HepG2 (cell line): ENCODE data around the gene MED28. TPM values are rescaled to one million over a fixed set of nuclear protein-coding genes. Genes with fewer than 3 reads are reported as not detected.

ENCODE experiments used
- AGO1 ChIP-seq: fragments of 200-400 bp; formaldehyde crosslinking; IDR thresholded peaks from 2 replicates; pipeline ENCODE4 v1.6.1; 2017; ENCODE audit warnings: mild to moderate bottlenecking, low read depth, low read length, moderate library complexity; ENCODE audit not compliant: poor library complexity, severe bottlenecking
- AHR ChIP-seq: IDR thresholded peaks from 2 replicates; pipeline ENCODE4 v1.6.1; 2018; ENCODE audit warnings: missing genetic modification reagents, missing compliant biosample characterization
- EEA1 ChIP-seq: sonication (generic); formaldehyde crosslinking; IDR thresholded peaks from 2 replicates; pipeline ENCODE4 v1.5.1; 2020; ENCODE audit warnings: mild to moderate bottlenecking, missing genetic modification reagents, borderline replicate concordance
- ETV5 ChIP-seq: IDR thresholded peaks from 2 replicates; pipeline ENCODE4 v1.6.1; 2018; ENCODE audit warnings: missing biosample characterization, missing genetic modification reagents, inconsistent platforms, borderline replicate concordance
- HMG20B ChIP-seq: conservative IDR thresholded peaks from 2 replicates; pipeline ENCODE4 v1.6.1; 2016; ENCODE audit warnings: missing genetic modification reagents, missing compliant biosample characterization
- HNRNPH1 ChIP-seq: fragments of 200-400 bp; formaldehyde crosslinking; optimal IDR thresholded peaks from 2 replicates; pipeline ENCODE3; 2017; ENCODE audit warnings: mild to moderate bottlenecking, low read depth, low read length
- MEIS1 ChIP-seq: sonication (generic); formaldehyde crosslinking; IDR thresholded peaks from 2 replicates; pipeline ENCODE4 v1.9.0; 2021; ENCODE audit warnings: mild to moderate bottlenecking, missing genetic modification reagents, moderate library complexity, borderline replicate concordance
- NCOA5 ChIP-seq: sonication (generic); formaldehyde crosslinking; IDR thresholded peaks from 2 replicates; pipeline ENCODE4 v1.4.0; 2020; ENCODE audit warnings: missing genetic modification reagents
- NPAS2 ChIP-seq: sonication (generic); formaldehyde crosslinking; IDR thresholded peaks from 2 replicates; pipeline ENCODE4 v1.8.0; 2022; ENCODE audit warnings: mild to moderate bottlenecking, missing genetic modification reagents, borderline replicate concordance
- NR2F6 ChIP-seq, 2 experiments: IDR thresholded peaks; 2 replicates each; pipeline ENCODE4 v1.6.1; 2016; ENCODE audit warnings: antibody characterized with exemption in 1 of 2, mild to moderate bottlenecking in 1 of 2
- RNF2 ChIP-seq: fragments of 450-650 bp; conservative IDR thresholded peaks from 2 replicates; pipeline ENCODE4 v1.6.1; 2016; ENCODE audit warnings: low read depth
- SMC3 ChIP-seq: IDR thresholded peaks from 2 replicates; pipeline ENCODE4 v1.6.1; 2011; ENCODE audit warnings: low read length, improper control_type of control experiment
- STAG1 ChIP-seq: sonication (generic); formaldehyde crosslinking; IDR thresholded peaks from 2 replicates; pipeline ENCODE4 v1.4.0; 2020; ENCODE audit warnings: missing genetic modification reagents
- ZFP37 ChIP-seq: sonication (generic); formaldehyde crosslinking; IDR thresholded peaks from 2 replicates; pipeline ENCODE4 v1.4.0; 2020; ENCODE audit warnings: missing genetic modification reagents, borderline replicate concordance
- ZFP90 ChIP-seq: sonication (generic); formaldehyde crosslinking; IDR thresholded peaks from 2 replicates; pipeline ENCODE4 v1.8.0; 2022; ENCODE audit warnings: missing genetic modification reagents, mild to moderate bottlenecking, inconsistent platforms, borderline replicate concordance
- ZMYM4 ChIP-seq: sonication (generic); formaldehyde crosslinking; IDR thresholded peaks from 2 replicates; pipeline ENCODE4 v1.8.1; 2023; ENCODE audit warnings: mild to moderate bottlenecking, missing genetic modification reagents
- ZNF121 ChIP-seq: sonication (generic); formaldehyde crosslinking; IDR thresholded peaks from 2 replicates; pipeline ENCODE4 v1.5.0; 2020; ENCODE audit warnings: mild to moderate bottlenecking, missing genetic modification reagents
- ZNF251 ChIP-seq: sonication (generic); formaldehyde crosslinking; IDR thresholded peaks from 2 replicates; pipeline ENCODE4 v1.9.0; 2021; ENCODE audit warnings: mild to moderate bottlenecking, missing genetic modification reagents
- ZNF792 ChIP-seq: IDR thresholded peaks from 2 replicates; pipeline ENCODE4 v1.6.1; 2016
- polyA plus RNA-seq, 8 experiments: library from polyadenylated mRNA; depleted of rRNA in 3 of 8; stranded (reverse) in 7 of 8; unstranded in 1 of 8; fragments of >200 nt; fragmentation: Illumina TruSeq in 4 of 8; extraction: Trizol in 4 of 8; gene quantifications; 2 replicates each; pipeline versions ENCODE4 v1.2.1 to v1.2.3, GENCODE V29; 2011 to 2016; ENCODE audit warnings: low read depth in 4 of 8, missing spikeins in 1 of 8, mixed read lengths in 1 of 8; ENCODE audit not compliant: insufficient read depth in 1 of 8
- total RNA-seq, 5 experiments: library from RNA; depleted of rRNA; stranded (reverse); fragments of >200 nt; fragmentation: Illumina TruSeq; extraction: Trizol; gene quantifications; 2 replicates each; pipeline ENCODE4 v1.2.3, GENCODE V29; 2016; ENCODE audit warnings: low read depth in 1 of 5
- TF ChIP-seq, protein P1 (sequence below): sonication (generic); formaldehyde crosslinking; IDR thresholded peaks from 2 replicates; pipeline ENCODE4 v1.5.0; 2020; ENCODE audit warnings: missing genetic modification reagents
- TF ChIP-seq, protein P2 (sequence below): sonication (generic); formaldehyde crosslinking; IDR thresholded peaks from 2 replicates; pipeline ENCODE4 v1.5.0; 2020; ENCODE audit warnings: missing genetic modification reagents, mild to moderate bottlenecking, borderline replicate concordance
- TF ChIP-seq, protein P3 (sequence below): IDR thresholded peaks from 2 replicates; pipeline ENCODE4 v1.6.1; 2016; ENCODE audit warnings: control low read depth
- TF ChIP-seq, protein P4 (sequence below): sonication (generic); formaldehyde crosslinking; IDR thresholded peaks from 2 replicates; pipeline ENCODE4 v1.9.0; 2022; ENCODE audit warnings: missing genetic modification reagents, mild to moderate bottlenecking, borderline replicate concordance
- TF ChIP-seq, protein P5 (sequence below): sonication (generic); formaldehyde crosslinking; IDR thresholded peaks from 2 replicates; pipeline ENCODE4 v1.4.0; 2020; ENCODE audit warnings: low read depth, mild to moderate bottlenecking, missing genetic modification reagents

The MED28 gene
- total and polyA plus RNA-seq, 2 of the 13 experiments (the other 11 are each of a cell fraction or from before 2014, with no cell fraction given), result 41.3 to 65.7 TPM

DNA sequence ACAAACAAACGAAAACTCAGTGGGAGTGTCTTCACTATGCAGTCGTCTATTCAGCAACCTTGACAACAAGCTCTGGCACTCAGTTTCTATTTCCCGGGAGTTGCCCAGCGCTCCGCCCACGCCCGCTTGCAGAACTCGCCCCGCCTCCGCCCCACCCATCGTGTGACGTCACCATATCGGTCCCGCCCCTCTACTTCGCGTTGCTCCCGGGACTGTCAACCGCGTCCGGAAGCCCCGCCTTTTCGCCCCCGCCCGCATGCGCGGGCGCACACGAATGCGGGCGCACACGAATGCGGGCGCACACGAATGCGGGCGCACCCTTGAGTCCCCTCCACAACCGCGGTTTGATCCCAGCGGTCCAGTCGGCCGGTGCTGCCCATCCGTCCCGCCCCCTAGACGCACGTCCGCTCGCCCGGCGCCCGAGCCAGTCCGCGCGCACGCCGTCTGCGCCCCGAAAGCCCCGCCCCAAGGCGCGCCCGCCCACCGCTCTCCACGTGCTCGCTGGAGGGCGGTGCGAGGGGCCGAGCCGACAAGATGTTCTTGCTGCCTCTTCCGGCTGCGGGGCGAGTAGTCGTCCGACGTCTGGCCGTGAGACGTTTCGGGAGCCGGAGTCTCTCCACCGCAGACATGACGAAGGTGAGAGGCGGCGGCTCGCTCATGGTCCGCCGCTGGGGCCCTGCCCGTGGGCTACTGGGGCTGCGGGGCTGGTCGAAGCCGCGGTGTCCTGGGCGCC lies 37.3 kb upstream of the MED28 start, which contains the start of gene LAP3 (continued):
- TF ChIP-seq AGO1 (no peak), EEA1 (CRISPR knock-in tag) (no peak; the same call in 1 of the 2 replicates), ZNF792 (CRISPR knock-in tag) (peak; percentile 80; the same call in 1 of the 2 replicates), SMC3 (no peak), STAG1 (CRISPR knock-in tag) (peak; percentile 19; the same call in 1 of the 2 replicates), MEIS1 (CRISPR knock-in tag) (no peak), ZMYM4 (CRISPR knock-in tag) (peak; percentile 83), ZFP37 (CRISPR knock-in tag) (no peak), NR2F6 (IDR thresholded peaks at IDR 0.05) (no peak), NR2F6 (CRISPR knock-in tag; IDR thresholded peaks at IDR 0.05) (no peak), ZNF121 (CRISPR knock-in tag) (no peak), ETV5 (peak; percentile 75), AHR (CRISPR knock-in tag) (peak; percentile 91; the same call in 1 of the 2 replicates), NPAS2 (CRISPR knock-in tag) (no peak), ZNF251 (CRISPR knock-in tag) (no peak), ZFP90 (CRISPR knock-in tag) (no peak), HMG20B (CRISPR knock-in tag) (no peak), RNF2 (peak; percentile 93), HNRNPH1 (no peak), NCOA5 (CRISPR knock-in tag) (no peak)
- TF ChIP-seq, protein P1, sequence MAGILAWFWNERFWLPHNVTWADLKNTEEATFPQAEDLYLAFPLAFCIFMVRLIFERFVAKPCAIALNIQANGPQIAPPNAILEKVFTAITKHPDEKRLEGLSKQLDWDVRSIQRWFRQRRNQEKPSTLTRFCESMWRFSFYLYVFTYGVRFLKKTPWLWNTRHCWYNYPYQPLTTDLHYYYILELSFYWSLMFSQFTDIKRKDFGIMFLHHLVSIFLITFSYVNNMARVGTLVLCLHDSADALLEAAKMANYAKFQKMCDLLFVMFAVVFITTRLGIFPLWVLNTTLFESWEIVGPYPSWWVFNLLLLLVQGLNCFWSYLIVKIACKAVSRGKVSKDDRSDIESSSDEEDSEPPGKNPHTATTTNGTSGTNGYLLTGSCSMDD (CRISPR knock-in tag), result 0 out of 2 replicates have a peak, but pooled peaks have one; percentile 66
- TF ChIP-seq, protein P2, sequence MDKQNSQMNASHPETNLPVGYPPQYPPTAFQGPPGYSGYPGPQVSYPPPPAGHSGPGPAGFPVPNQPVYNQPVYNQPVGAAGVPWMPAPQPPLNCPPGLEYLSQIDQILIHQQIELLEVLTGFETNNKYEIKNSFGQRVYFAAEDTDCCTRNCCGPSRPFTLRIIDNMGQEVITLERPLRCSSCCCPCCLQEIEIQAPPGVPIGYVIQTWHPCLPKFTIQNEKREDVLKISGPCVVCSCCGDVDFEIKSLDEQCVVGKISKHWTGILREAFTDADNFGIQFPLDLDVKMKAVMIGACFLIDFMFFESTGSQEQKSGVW (CRISPR knock-in tag), result no peak
- TF ChIP-seq, protein P3, sequence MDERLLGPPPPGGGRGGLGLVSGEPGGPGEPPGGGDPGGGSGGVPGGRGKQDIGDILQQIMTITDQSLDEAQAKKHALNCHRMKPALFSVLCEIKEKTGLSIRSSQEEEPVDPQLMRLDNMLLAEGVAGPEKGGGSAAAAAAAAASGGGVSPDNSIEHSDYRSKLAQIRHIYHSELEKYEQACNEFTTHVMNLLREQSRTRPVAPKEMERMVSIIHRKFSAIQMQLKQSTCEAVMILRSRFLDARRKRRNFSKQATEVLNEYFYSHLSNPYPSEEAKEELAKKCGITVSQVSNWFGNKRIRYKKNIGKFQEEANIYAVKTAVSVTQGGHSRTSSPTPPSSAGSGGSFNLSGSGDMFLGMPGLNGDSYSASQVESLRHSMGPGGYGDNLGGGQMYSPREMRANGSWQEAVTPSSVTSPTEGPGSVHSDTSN, result no peak
- TF ChIP-seq, protein P4, sequence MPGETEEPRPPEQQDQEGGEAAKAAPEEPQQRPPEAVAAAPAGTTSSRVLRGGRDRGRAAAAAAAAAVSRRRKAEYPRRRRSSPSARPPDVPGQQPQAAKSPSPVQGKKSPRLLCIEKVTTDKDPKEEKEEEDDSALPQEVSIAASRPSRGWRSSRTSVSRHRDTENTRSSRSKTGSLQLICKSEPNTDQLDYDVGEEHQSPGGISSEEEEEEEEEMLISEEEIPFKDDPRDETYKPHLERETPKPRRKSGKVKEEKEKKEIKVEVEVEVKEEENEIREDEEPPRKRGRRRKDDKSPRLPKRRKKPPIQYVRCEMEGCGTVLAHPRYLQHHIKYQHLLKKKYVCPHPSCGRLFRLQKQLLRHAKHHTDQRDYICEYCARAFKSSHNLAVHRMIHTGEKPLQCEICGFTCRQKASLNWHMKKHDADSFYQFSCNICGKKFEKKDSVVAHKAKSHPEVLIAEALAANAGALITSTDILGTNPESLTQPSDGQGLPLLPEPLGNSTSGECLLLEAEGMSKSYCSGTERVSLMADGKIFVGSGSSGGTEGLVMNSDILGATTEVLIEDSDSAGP (CRISPR knock-in tag), result peak; percentile 84
- TF ChIP-seq, protein P5, sequence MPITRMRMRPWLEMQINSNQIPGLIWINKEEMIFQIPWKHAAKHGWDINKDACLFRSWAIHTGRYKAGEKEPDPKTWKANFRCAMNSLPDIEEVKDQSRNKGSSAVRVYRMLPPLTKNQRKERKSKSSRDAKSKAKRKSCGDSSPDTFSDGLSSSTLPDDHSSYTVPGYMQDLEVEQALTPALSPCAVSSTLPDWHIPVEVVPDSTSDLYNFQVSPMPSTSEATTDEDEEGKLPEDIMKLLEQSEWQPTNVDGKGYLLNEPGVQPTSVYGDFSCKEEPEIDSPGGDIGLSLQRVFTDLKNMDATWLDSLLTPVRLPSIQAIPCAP, result no peak
